ENCODE results near the gene ANKLE1.

Gene ANKLE1

GRCh38 chr19:17281391-17282304 is at the start of gene ANKLE1:
ANKLE1 (plus strand) TSS chr19:17281901; CDS start chr19:17281921, 20 bp downstream.
- DNase-seq, result peak in 5 of 10 donors; percentile 24 to 89 (median 56)
- intact Hi-C loops (cut with DNase I), result loop anchor here (1.0 kb wide), 1 partner anchor 75 kb away; no protein-coding TSS in a partner anchor

GRCh38 chr19:17232258-17232657 is 49.4 kb upstream of the ANKLE1 start:
- intact Hi-C loops (cut with DNase I), result no loop called here
- DNase-seq, result no peak

GRCh38 chr19:17234911-17235299 is 46.8 kb upstream of the ANKLE1 start:
- DNase-seq, result peak in 4 of 10 donors; percentile 32 to 93 (median 69)
- intact Hi-C loops (cut with DNase I), result loop anchor here (1.0 kb wide), 1 partner anchor 168 kb away; no protein-coding TSS in a partner anchor

- DNase-seq, result peak; percentile 55 to 97 (median 80)
- intact Hi-C loops (cut with DNase I), result loop anchor here (1.0 kb wide), 1 partner anchor 168 kb away; no protein-coding TSS in a partner anchor
These were observed 46.3 kb upstream of the ANKLE1 start for GRCh38 chr19:17235300-17235970.

GRCh38 chr19:17235971-17236777 is 45.5 kb upstream of the ANKLE1 start:
- DNase-seq, result no peak
- intact Hi-C loops (cut with DNase I), result loop anchor here (1.0 kb wide), 1 partner anchor 169 kb away; no protein-coding TSS in a partner anchor

- intact Hi-C loops (cut with DNase I), result no loop called here
- no peak for DNase-seq
These were observed 44.7 kb upstream of the ANKLE1 start for GRCh38 chr19:17236811-17237543.

DNA sequence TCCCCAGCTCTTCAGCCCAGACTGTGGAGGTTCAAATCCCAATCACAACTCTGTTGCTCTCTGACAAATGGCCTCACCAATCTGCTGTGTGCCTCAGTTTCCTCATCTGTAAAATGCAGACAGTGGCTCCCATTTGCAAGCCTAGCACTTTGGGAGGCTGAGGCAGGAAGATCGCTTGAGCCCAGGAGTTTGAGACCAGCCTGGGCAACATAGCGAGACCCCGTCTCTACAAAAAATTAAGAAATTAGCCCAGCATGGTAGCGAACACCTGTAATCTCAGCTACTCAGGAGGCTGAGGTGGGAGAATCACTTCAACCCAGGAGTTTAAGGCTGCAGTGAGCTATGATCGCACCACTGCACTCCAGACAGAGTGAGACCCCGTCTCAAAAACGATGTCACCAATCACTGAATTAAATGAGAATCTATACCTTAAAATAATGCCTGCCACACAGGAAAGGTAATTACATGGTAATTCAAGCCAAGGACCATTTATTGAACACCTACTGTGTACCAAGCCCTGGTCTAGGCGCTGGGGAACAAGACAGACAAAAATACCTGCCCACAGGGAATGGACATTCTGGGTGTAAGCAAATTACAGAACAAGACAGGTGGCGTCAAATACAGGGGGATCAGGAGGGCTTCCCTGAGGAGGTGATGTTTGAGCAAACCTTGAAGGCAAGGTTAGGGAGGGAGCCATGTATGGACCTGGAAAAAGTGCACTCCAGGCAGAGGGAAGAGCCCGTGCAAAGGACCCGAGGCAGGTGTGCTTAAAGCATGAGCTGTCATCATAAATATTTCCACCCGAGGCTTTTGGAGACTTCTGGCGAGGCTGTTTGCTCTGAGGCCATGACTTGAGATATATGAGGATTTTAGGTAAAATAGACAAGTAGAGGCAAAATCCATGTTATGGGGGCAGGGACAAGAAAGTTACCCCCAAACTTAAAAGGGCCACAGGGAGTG is 43.7 kb upstream of the ANKLE1 start:
- intact Hi-C loops (cut with DNase I), result no loop called here
- DNase-seq, result no peak

GRCh38 chr19:17240062-17240752 is 41.5 kb upstream of the ANKLE1 start:
- intact Hi-C loops (cut with DNase I), result no loop called here
- DNase-seq, result no peak

DNA sequence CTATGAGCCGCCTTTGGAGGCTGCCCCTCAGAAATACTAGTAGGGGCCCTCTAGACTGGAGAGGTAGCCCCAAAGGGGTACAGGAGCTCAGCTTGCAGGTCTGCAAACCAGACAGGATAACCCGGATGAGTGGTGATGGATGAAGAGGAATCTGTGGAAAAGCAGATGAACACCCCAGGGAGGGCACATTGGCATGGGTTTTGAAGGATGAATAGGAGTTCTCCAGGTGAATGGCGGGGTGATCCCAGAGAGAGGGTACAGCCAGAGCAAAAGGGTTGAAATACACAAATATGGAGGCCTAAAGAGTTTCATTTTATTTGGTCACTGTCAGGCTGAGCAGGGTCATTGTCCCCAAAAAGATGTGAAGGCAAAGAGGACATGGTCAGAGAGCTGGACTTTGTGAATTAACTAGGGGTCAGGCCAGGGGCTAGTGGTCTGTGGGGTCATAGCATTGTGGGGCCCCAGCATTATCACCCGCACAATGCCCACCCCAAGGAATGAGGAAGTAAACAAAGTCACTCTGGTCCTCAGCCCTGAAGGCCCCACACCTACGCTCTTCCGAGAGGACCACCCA is 40.8 kb upstream of the ANKLE1 start:
- intact Hi-C loops (cut with DNase I), result no loop called here
- DNase-seq, result no peak

DNA sequence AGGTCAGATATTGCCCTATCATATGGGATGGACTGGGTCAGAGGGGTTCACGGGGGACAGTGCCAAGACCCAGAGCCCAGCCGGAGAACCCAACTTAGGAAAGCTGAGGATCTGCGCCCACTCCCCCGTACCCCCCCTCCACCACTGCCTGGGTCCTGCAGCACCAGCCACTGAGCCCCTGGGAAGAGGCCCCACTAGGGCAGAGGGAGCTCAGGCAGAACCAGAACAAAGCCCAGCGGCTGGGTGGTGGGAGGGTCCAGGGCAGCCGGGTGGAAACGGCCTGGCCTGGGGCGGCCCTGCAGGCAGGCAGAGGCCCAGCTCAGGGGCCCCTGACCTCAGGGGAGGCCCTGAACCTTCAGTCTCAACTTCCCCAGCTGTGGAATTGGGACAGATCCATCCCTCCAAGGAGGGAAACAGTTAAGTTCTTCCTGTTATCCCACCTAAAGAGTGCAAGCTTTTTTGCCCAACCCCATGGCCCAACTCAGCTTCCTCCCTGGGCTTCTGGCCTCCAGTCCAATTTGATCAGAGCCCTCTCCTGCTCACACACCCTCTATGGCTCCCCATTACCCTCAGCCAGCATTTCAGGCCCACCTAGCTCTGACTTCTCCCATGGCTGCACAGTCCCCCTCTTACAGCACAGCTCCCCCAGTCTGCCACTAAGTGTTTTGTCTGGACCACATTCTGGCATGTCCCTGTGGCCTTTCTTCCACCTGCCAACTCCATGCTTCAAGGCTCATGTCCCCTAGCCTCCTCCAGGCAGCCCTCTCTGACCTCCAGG is 39.1 kb upstream of the ANKLE1 start:
- no peak for DNase-seq

GRCh38 chr19:17243211-17243829 is 38.4 kb upstream of the ANKLE1 start:
- DNase-seq, result no peak
- intact Hi-C loops (cut with DNase I), result no loop called here

More for the DNA sequence above, 39.1 kb upstream of the ANKLE1 start:
- intact Hi-C loops (cut with DNase I), result no loop called here

- no peak for DNase-seq
- intact Hi-C loops (cut with DNase I), result no loop called here
These were observed 37.7 kb upstream of the ANKLE1 start for GRCh38 chr19:17243830-17244617.

DNA sequence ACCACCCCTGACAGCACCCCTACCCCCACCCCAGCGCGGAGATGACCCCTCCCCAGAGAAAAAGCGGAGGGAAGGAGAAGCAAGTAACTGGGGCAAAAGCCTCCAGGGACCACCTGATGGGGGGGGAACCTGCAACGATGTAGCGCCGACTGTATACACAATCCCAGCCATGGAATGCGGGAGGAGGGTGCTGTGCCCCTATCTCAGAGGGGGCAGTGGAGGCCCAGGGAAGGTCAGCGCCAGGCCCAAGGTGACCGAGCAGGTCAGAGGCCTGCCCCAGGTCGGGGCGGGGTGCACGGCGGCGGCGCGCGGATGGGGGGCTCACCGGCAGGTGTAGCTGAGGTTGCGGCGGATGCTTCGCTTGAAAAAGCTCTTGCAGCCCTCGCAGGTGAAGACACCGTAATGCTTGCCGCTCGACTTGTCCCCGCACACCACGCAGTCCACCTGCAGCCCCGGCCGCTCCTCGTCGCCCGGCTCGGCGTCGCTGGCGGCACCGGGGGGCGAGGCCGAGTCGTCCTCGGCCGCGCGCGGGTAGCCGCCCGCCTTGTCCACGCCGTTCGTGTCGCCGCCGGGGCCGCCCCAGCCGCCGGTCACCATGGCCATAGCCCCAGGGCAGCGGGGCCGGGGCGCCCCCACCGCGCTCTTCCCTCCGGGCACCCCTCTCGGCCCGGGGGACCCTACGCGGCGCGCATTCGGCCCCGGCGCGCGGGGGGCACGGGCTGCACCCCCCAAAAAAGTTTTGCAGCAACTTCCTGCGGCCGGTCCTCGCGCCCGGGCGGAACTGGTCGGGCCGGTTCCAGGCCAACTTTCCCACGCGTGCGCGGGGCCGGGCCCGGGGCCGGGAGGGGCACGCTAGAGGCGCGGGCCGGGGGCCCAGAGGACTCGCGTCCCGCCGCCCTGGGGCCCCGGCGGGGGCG is 36.8 kb upstream of the ANKLE1 start:
- intact Hi-C loops (cut with DNase I), result no loop called here
- DNase-seq, result peak in 2 of 10 donors; percentile 40 to 90

DNA sequence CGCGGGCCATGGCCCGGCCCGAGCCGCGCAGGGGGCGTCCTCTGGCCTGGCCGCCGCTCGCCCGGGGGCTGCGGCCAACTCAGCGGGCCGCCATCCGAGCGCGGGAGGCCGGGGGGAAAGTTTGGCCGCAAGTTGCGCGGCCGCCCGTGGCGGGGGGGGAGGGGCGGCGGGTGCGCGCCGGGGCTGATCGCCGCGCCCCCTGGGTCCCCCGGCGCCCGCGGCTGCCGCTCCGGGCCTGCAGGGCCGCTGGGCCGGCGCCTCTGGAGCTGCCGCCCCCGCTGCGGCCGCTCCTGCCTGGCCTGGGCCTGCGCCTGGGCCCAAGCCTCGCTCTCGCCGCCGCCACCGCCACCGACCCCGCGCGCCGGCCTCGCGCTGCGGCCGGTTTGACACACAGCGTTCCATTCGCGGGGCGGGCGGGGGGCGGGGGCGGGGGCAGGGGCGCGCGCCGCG is 36.1 kb upstream of the ANKLE1 start, which contains the start of gene NR2F6:
NR2F6 (minus strand) TSS at position 385 of the 450 bp plus-strand sequence. CDS start 699 bp downstream, outside the sequence.
- intact Hi-C loops (cut with DNase I), result no loop called here
- DNase-seq, result no peak

Measured in posterior cingulate gyrus (tissue), 11 donors.